NCI-H1694 (cell line): ENCODE measurements around the gene GTPBP10.

Experiments
- DNase-seq: peaks from one replicate; lab custom pipeline; 2025; lab: John Stamatoyannopoulos, UW

The GTPBP10 gene

DNA sequence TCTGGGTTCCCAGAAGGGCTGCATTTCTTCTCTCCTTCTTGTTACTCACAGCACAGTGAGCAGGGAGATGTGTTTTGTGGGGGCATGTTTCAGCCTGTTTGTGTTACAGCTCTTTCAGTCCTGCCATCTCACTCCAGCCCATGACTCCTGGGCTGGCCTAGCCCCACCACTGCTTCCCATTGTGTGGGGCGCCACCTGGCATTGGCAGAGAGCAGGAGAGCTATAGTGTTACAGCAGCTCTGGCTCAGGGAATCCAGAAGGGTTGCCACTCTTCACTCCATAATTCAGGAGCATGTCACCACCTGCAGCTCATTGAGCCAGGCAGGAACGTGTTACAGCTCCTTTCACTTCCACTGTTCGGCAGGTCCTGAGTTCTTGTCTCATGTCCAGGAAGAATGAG lies 86.7 kb downstream of the GTPBP10 start:
- no peak for DNase-seq
